Brain microvascular endothelial cell (primary cell): ENCODE data around the gene IFNGR2.

Source experiments
- DNase-seq: peaks from one replicate; pipeline ENCODE4 v3.0.0-alpha.2; 2020
- H3K27ac ChIP-seq: fragments of 250-450 bp; sonication (Bioruptor Pico); 2 replicates; pipeline ENCODE4 v1.5.1; 2020; ENCODE audit warnings: mild to moderate bottlenecking, moderate library complexity
- H3K27me3 ChIP-seq: fragments of 250-450 bp; sonication (Bioruptor Pico); replicated peaks from 2 replicates; pipeline ENCODE4 v1.5.1; 2020; ENCODE audit warnings: mild to moderate bottlenecking
- H3K36me3 ChIP-seq: fragments of 250-450 bp; sonication (Bioruptor Pico); replicated peaks from 2 replicates; pipeline ENCODE4 v1.5.1; 2020; ENCODE audit warnings: mild to moderate bottlenecking
- H3K4me3 ChIP-seq: 2 replicates; pipeline ENCODE4 v1.5.1; 2011; ENCODE audit warnings: low read depth, mild to moderate bottlenecking, control low read depth, low read length, moderate library complexity
- CTCF ChIP-seq: IDR thresholded peaks from 2 replicates; pipeline ENCODE4 v1.5.1; 2011; ENCODE audit warnings: low read depth, mild to moderate bottlenecking, moderate library complexity, low read length, control low read depth, inconsistent platforms; ENCODE audit errors: missing control alignments
- in situ Hi-C: cut with HindIII; loops from 2 replicates; pipeline ENCODE4 v1.10.0; 2017; ENCODE audit warnings: low sequenced_read_pairs, low pct_ligation_motif_present

IFNGR2 gene

GRCh38 chr21:33432496-33432895 lies 29.3 kb downstream of the IFNGR2 start:
- no peak for TF ChIP-seq CTCF
- in situ Hi-C loops = no loop called here
- no peak overlapping the region for H3K27ac ChIP-seq
- H3K27me3 ChIP-seq = no peaks in the 10 kb centered on the region
- no peak for DNase-seq
- no peak overlapping the region for H3K4me3 ChIP-seq
- H3K36me3 ChIP-seq = peaks cover 85% of the 10 kb centered on the region

- Histone ChIP-seq H3K4me3 (no peak overlapping the region), H3K36me3 (peaks cover 86% of the 10 kb centered on the region), H3K27ac (no peak overlapping the region), H3K27me3 (no peaks in the 10 kb centered on the region)
- no peak for DNase-seq
- no peak for TF ChIP-seq CTCF
- in situ Hi-C loops = no loop called here
Measured at GRCh38 chr21:33433001-33433400, 29.8 kb downstream of the IFNGR2 start.

- DNase-seq = no peak
- Histone ChIP-seq H3K36me3 (peaks cover 86% of the 10 kb centered on the region), H3K27ac (peak overlapping the region; percentile 81), H3K4me3 (no peak overlapping the region), H3K27me3 (no peaks in the 10 kb centered on the region)
- in situ Hi-C loops = no loop called here
- TF ChIP-seq CTCF = no peak
Measured at GRCh38 chr21:33433425-33434114, 30.4 kb downstream of the IFNGR2 start.

GRCh38 chr21:33434770-33435360 lies 31.7 kb downstream of the IFNGR2 start:
- no peak for TF ChIP-seq CTCF
- no peak overlapping the region for H3K4me3 ChIP-seq
- H3K27ac ChIP-seq = peak overlapping the region; percentile 81
- H3K36me3 ChIP-seq = peaks cover 78% of the 10 kb centered on the region
- H3K27me3 ChIP-seq = no peaks in the 10 kb centered on the region
- DNase-seq = peak; percentile 89
- in situ Hi-C loops = no loop called here

GRCh38 chr21:33437140-33437539 lies 33.9 kb downstream of the IFNGR2 start:
- Histone ChIP-seq H3K4me3 (no peak overlapping the region), H3K27me3 (no peaks in the 10 kb centered on the region), H3K36me3 (peaks cover 58% of the 10 kb centered on the region), H3K27ac (no peak overlapping the region)
- DNase-seq = no peak
- in situ Hi-C loops = no loop called here
- TF ChIP-seq CTCF = no peak
